Naive B cell (primary cell): ENCODE measurements around the gene ADM. TPM values are rescaled to one million over a fixed set of nuclear protein-coding genes. Genes with fewer than 3 reads are reported as not detected.

Source experiments
- ATAC-seq, 2 donors: fragments of 150-1000 bp; cut with Tn5 transposase; 2 replicates each; pipeline ENCODE4 v1.10.0; 2021; ENCODE audit warnings: low read depth in 2 of 2, mild to moderate bottlenecking in 2 of 2, moderate library complexity in 2 of 2
- DNase-seq: peaks from one replicate; pipeline ENCODE4 v3.0.0; 2022
- H3K27ac Mint-ChIP-seq, 6 donors: one replicate each; pipeline ENCODE4 v1.8.0; 2020 to 2022; ENCODE audit warnings: mild to moderate bottlenecking in 6 of 6, mixed read lengths in 6 of 6, moderate library complexity in 5 of 6, inconsistent platforms in 2 of 6
- H3K27me3 Mint-ChIP-seq, 3 donors: one replicate each; pipeline ENCODE4 v1.8.0; 2021 to 2022; ENCODE audit warnings: mixed read lengths in 3 of 3, mild to moderate bottlenecking in 1 of 3
- H3K36me3 Mint-ChIP-seq, 2 donors: one replicate each; pipeline ENCODE4 v1.8.0; 2020 to 2022; ENCODE audit warnings: mixed read lengths in 2 of 2, inconsistent platforms in 1 of 2, mild to moderate bottlenecking in 1 of 2
- H3K4me1 Mint-ChIP-seq, 3 donors: one replicate each; pipeline ENCODE4 v1.8.0; 2020 to 2022; ENCODE audit warnings: mixed read lengths in 3 of 3, inconsistent platforms in 1 of 3, mild to moderate bottlenecking in 1 of 3, moderate library complexity in 1 of 3
- H3K4me3 Mint-ChIP-seq, 8 donors: one replicate each; pipeline ENCODE4 v1.8.0; 2020 to 2022; ENCODE audit warnings: mild to moderate bottlenecking in 8 of 8, mixed read lengths in 8 of 8, moderate library complexity in 8 of 8, inconsistent platforms in 2 of 8
- H3K9me3 Mint-ChIP-seq, 7 donors: one replicate each; pipeline ENCODE4 v1.8.0; 2020 to 2022; ENCODE audit warnings: mixed read lengths in 7 of 7, mild to moderate bottlenecking in 5 of 7, inconsistent platforms in 2 of 7, moderate library complexity in 1 of 7
- polyA plus RNA-seq, 6 donors: library from polyadenylated mRNA; unstranded; fragments of 300-500 nt; fragmentation: Illumina TruSeq; gene quantifications; one replicate each; pipeline ENCODE4 v1.2.3, GENCODE V29; 2021; ENCODE audit warnings: low read depth in 6 of 6

Gene ADM
- polyA plus RNA-seq, 6 donors from 2014 or later: 0.19 to 1.9 TPM; not detected in 4

- Mint-ChIP-seq H3K4me3 (no peak overlapping the region), H3K9me3 (no peaks in the 10 kb centered on the region), H3K27ac (no peak overlapping the region), H3K4me1 (peaks cover 29 to 33% (median 32%) of the 10 kb centered on the region in 3 donors), H3K36me3 (no peaks in the 10 kb centered on the region), H3K27me3 (peaks cover 0 to 19% (median 0%) of the 10 kb centered on the region in 3 donors)
- ATAC-seq (no peak), DNase-seq (no peak)
These were observed 16.0 kb downstream of the ADM start for GRCh38 chr11:10320736-10321465.

DNA sequence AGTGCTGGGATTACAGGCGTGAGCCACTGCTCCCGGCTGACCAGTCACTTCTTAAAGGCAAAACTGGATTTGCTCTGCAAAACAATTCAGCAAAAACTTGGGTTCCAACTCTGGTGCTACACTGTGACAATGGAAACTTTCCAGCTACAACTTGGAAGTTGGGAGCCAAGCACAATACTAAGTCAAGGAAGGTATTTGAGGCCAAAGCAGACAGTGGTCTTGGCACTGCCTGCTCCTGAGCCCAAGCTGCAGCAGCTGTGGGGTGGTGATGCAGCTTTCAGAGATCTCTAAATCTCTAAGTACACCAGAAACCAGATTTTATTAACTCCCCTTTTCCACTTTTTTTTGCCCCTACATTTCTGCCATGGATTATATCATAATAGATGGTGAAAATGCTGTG lies 17.5 kb downstream of the ADM start:
- H3K9me3 Mint-ChIP-seq: no peaks in the 10 kb centered on the region
- H3K4me1 Mint-ChIP-seq: peaks cover 23 to 25% (median 25%) of the 10 kb centered on the region in 3 donors
- DNase-seq (no peak), ATAC-seq (no peak)
- H3K27me3 Mint-ChIP-seq: peaks cover 0 to 24% (median 0%) of the 10 kb centered on the region in 3 donors
- no peak overlapping the region for H3K4me3 Mint-ChIP-seq
- H3K36me3 Mint-ChIP-seq: no peaks in the 10 kb centered on the region
- peak overlapping the region in 1 of 6 donors; percentile 65 for H3K27ac Mint-ChIP-seq

GRCh38 chr11:10322830-10323792 lies 18.2 kb downstream of the ADM start:
- H3K4me1 Mint-ChIP-seq: peaks cover 16 to 18% (median 18%) of the 10 kb centered on the region in 3 donors
- no peaks in the 10 kb centered on the region for H3K36me3 Mint-ChIP-seq
- DNase-seq (no peak), ATAC-seq (peak; percentile 58 to 67)
- H3K27ac Mint-ChIP-seq: peak overlapping the region in 2 of 6 donors; percentile 65 to 82
- peaks cover 0 to 24% (median 3%) of the 10 kb centered on the region in 3 donors for H3K27me3 Mint-ChIP-seq
- no peaks in the 10 kb centered on the region for H3K9me3 Mint-ChIP-seq
- peak overlapping the region in 1 of 8 donors; percentile 54 for H3K4me3 Mint-ChIP-seq

DNA sequence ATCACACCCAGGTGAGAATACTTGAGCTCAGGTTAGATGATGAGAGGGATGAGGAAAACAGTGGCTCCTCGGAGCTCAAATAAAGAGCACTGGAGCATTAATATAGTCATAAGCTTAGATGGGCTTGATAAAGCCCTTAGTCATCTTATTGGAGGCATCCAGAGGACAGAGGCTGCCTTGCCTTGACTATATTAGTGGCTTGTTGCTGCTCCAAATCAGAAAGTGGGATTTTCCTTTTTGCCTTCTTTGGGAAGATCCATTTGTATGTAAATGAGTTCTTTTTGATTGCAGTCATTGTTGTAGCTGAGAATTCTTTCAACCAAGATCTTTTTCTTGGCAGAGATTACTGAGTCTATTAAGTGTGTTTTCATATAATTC lies 18.9 kb downstream of the ADM start:
- Mint-ChIP-seq H3K4me3 (no peak overlapping the region), H3K9me3 (no peaks in the 10 kb centered on the region), H3K4me1 (peaks cover 9 to 12% (median 11%) of the 10 kb centered on the region in 3 donors), H3K27me3 (peaks cover 0 to 24% (median 9%) of the 10 kb centered on the region in 3 donors), H3K36me3 (no peaks in the 10 kb centered on the region), H3K27ac (no peak overlapping the region)
- ATAC-seq: no peak
- DNase-seq: no peak

GRCh38 chr11:10324474-10324873 lies 19.6 kb downstream of the ADM start:
- no peak overlapping the region for H3K27ac Mint-ChIP-seq
- H3K9me3 Mint-ChIP-seq: no peaks in the 10 kb centered on the region
- peaks cover 6 to 9% (median 7%) of the 10 kb centered on the region in 3 donors for H3K4me1 Mint-ChIP-seq
- ATAC-seq (no peak), DNase-seq (no peak)
- H3K4me3 Mint-ChIP-seq: no peak overlapping the region
- no peaks in the 10 kb centered on the region for H3K36me3 Mint-ChIP-seq
- H3K27me3 Mint-ChIP-seq: peaks cover 0 to 24% (median 10%) of the 10 kb centered on the region in 3 donors

GRCh38 chr11:10325277-10326011 lies 20.6 kb downstream of the ADM start:
- Mint-ChIP-seq H3K36me3 (no peaks in the 10 kb centered on the region), H3K27ac (no peak overlapping the region), H3K4me3 (no peak overlapping the region), H3K9me3 (no peaks in the 10 kb centered on the region), H3K4me1 (peaks cover 0 to 5% (median 4%) of the 10 kb centered on the region in 3 donors), H3K27me3 (peaks cover 0 to 24% (median 10%) of the 10 kb centered on the region in 3 donors)
- ATAC-seq: no peak
- DNase-seq: no peak

GRCh38 chr11:10326012-10326964 lies 21.4 kb downstream of the ADM start:
- no peaks in the 10 kb centered on the region for H3K9me3 Mint-ChIP-seq
- peaks cover 0 to 24% (median 10%) of the 10 kb centered on the region in 3 donors for H3K27me3 Mint-ChIP-seq
- no peak for ATAC-seq
- no peak overlapping the region for H3K4me3 Mint-ChIP-seq
- peaks cover 0 to 5% (median 4%) of the 10 kb centered on the region in 3 donors for H3K4me1 Mint-ChIP-seq
- no peaks in the 10 kb centered on the region for H3K36me3 Mint-ChIP-seq
- H3K27ac Mint-ChIP-seq: peak overlapping the region in 1 of 6 donors; percentile 60
- DNase-seq: no peak

DNA sequence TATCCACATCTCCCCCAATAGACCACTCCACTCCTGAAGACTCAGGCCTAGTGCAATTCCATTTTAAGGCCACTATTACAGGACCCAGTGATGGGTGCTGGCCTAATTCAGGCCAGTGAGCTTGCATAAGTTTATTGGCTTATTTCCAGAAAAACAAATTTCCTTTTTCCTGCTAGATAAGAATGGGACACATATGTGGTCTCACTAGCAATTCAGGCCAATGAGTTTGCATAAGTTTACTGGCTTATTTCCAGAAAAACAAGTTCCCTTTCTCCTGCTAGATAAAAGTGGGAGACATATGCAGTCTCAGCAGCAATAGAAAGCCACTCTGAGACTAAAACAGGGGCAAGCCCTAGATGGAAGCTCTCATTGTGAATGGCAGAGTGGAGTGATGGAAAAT lies 22.4 kb downstream of the ADM start:
- H3K4me3 Mint-ChIP-seq: no peak overlapping the region
- H3K36me3 Mint-ChIP-seq: no peaks in the 10 kb centered on the region
- peaks cover 0 to 33% (median 19%) of the 10 kb centered on the region in 3 donors for H3K27me3 Mint-ChIP-seq
- ATAC-seq: no peak
- H3K27ac Mint-ChIP-seq: peak overlapping the region in 1 of 6 donors; percentile 12
- peaks cover 0 to 5% (median 4%) of the 10 kb centered on the region in 3 donors for H3K4me1 Mint-ChIP-seq
- peaks cover 0 to 5% (median 0%) of the 10 kb centered on the region in 7 donors for H3K9me3 Mint-ChIP-seq
- DNase-seq: no peak

DNA sequence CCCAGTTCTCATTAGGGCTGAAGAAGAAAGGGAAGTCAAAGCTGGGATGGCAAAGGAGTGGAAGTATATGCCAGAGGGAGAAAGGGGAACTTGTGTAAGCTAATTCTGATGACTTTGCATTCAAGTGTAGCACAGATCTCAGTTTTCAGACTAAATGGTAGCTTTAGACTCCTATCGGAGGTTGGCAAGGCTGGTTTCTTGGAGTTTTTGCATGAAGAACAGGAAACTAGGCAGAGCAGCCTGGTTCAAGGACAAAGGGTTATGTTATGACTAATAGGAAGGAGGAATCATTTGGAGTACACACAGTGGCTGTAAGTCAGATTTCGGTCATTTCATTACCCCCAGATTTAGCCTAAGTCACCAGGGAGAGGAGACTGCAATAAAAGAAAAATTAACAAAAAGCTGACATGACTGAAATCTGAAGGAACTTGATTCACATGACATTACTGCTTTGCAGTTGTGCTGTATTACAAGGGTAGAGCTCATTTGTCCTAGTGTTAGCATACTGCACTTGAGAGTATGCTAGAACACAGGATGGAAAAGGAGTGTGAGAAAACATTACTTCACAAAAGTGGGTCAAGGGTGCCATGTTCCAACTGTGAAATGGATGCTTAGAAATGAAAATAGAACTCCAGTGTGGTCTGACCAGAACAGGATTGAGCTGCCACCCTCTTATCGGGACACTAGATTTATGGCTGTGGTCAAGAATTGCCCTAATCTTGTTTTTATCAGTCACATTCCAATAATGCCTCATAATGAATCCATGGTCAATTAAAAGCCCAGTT lies 23.6 kb downstream of the ADM start:
- Mint-ChIP-seq H3K4me3 (no peak overlapping the region), H3K36me3 (no peaks in the 10 kb centered on the region), H3K4me1 (no peaks in the 10 kb centered on the region), H3K27ac (no peak overlapping the region), H3K9me3 (peaks cover 0 to 5% (median 0%) of the 10 kb centered on the region in 7 donors), H3K27me3 (peaks cover 0 to 28% (median 19%) of the 10 kb centered on the region in 3 donors)
- ATAC-seq (no peak), DNase-seq (no peak)

- H3K27me3 Mint-ChIP-seq: peaks cover 4 to 30% (median 23%) of the 10 kb centered on the region in 3 donors
- DNase-seq: no peak
- no peaks in the 10 kb centered on the region for H3K36me3 Mint-ChIP-seq
- peaks cover 0 to 5% (median 0%) of the 10 kb centered on the region in 7 donors for H3K9me3 Mint-ChIP-seq
- no peak for ATAC-seq
- H3K27ac Mint-ChIP-seq: peak overlapping the region in 1 of 6 donors; percentile 12
- H3K4me3 Mint-ChIP-seq: no peak overlapping the region
- no peaks in the 10 kb centered on the region for H3K4me1 Mint-ChIP-seq
These were observed 24.5 kb downstream of the ADM start for GRCh38 chr11:10329356-10329755.

GRCh38 chr11:10329935-10330334 lies 25.1 kb downstream of the ADM start:
- Mint-ChIP-seq H3K27me3 (peaks cover 4 to 30% (median 28%) of the 10 kb centered on the region in 3 donors), H3K9me3 (peaks cover 0 to 5% (median 0%) of the 10 kb centered on the region in 7 donors), H3K4me1 (no peaks in the 10 kb centered on the region), H3K27ac (no peak overlapping the region), H3K4me3 (no peak overlapping the region), H3K36me3 (no peaks in the 10 kb centered on the region)
- DNase-seq (no peak), ATAC-seq (no peak)
